HEK293T (cell line): Measurements from ENCODE around the gene VWA8.

Source experiments
- ARNT ChIP-seq: fragments of 450-650 bp; IDR thresholded peaks from 2 replicates; pipeline ENCODE4 v1.6.1; 2017; ENCODE audit warnings: mild to moderate bottlenecking
- BHLHE40 ChIP-seq: fragments of 450-650 bp; IDR thresholded peaks from 2 replicates; pipeline ENCODE4 v1.6.1; 2016; ENCODE audit warnings: mild to moderate bottlenecking, moderate library complexity, borderline replicate concordance
- FOXM1 ChIP-seq: fragments of 450-650 bp; IDR thresholded peaks from 2 replicates; pipeline ENCODE4 v1.6.1; 2017; ENCODE audit warnings: mild to moderate bottlenecking, borderline replicate concordance
- HDGF ChIP-seq: fragments of 450-650 bp; IDR thresholded peaks from 2 replicates; pipeline ENCODE4 v1.6.1; 2017; ENCODE audit warnings: antibody characterized with exemption, borderline replicate concordance
- L3MBTL2 ChIP-seq: fragments of 450-650 bp; conservative IDR thresholded peaks from 2 replicates; pipeline ENCODE4 v1.6.1; 2016; ENCODE audit warnings: mild to moderate bottlenecking
- LEF1 ChIP-seq: fragments of 450-650 bp; IDR thresholded peaks from 2 replicates; pipeline ENCODE4 v1.6.1; 2017; ENCODE audit warnings: mild to moderate bottlenecking, borderline replicate concordance
- NFRKB ChIP-seq: fragments of 450-650 bp; IDR thresholded peaks from 2 replicates; pipeline ENCODE4 v1.6.1; 2016; ENCODE audit warnings: mild to moderate bottlenecking, moderate library complexity
- SP1 ChIP-seq: fragments of 450-650 bp; IDR thresholded peaks from 2 replicates; pipeline ENCODE4 v1.6.1; 2017
- SUZ12 ChIP-seq: fragments of 450-650 bp; IDR thresholded peaks from 2 replicates; pipeline ENCODE4 v1.6.1; 2016; ENCODE audit warnings: mild to moderate bottlenecking
- ZNF384 ChIP-seq: fragments of 450-650 bp; IDR thresholded peaks from 2 replicates; pipeline ENCODE4 v1.6.1; 2016
- TF ChIP-seq, protein P1 (sequence below): fragments of 450-650 bp; IDR thresholded peaks from 2 replicates; pipeline ENCODE4 v1.6.1; 2016

DNA sequence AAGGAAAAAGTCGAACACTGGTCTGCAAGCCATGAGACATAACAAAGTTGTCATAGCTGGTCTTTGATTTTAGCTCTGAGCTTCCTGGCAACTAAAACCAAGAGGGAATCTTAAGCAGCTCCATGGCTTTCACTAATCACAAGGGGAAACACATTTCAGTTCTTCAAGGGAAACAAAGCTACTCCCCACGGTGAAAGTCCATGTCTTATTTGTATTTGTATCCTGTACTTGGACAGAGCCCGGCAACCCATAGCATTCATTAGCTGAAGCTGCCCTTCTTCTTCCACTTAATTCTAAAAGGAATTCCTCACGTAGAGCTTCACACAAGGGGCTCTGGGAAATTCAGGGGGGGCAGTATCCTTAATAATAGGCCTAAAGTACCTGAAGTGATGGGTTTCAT is 374.7 kb downstream of the VWA8 start:
- TF ChIP-seq NFRKB (no peak), SUZ12 (no peak), LEF1 (no peak), BHLHE40 (no peak), ZNF384 (no peak), ARNT (no peak), SP1 (no peak), L3MBTL2 (no peak), FOXM1 (no peak), HDGF (no peak)
- TF ChIP-seq, protein P1, sequence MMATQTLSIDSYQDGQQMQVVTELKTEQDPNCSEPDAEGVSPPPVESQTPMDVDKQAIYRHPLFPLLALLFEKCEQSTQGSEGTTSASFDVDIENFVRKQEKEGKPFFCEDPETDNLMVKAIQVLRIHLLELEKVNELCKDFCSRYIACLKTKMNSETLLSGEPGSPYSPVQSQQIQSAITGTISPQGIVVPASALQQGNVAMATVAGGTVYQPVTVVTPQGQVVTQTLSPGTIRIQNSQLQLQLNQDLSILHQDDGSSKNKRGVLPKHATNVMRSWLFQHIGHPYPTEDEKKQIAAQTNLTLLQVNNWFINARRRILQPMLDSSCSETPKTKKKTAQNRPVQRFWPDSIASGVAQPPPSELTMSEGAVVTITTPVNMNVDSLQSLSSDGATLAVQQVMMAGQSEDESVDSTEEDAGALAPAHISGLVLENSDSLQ, result no peak
